HepG2 (cell line): ENCODE results near the gene ARID1A. TPM values are rescaled to one million over a fixed set of nuclear protein-coding genes. Genes with fewer than 3 reads are reported as not detected.
A peak's percentile ranks its signal among the peaks of the same experiment; 100 is the strongest.

ENCODE experiments used
- ARNT ChIP-seq: fragments of 450-650 bp; IDR thresholded peaks from 2 replicates; pipeline ENCODE4 v1.6.1; 2017
- BHLHE40 ChIP-seq: IDR thresholded peaks from 2 replicates; pipeline ENCODE4 v1.6.1; 2011; ENCODE audit warnings: low read length, improper control_type of control experiment
- HNRNPL ChIP-seq: fragments of 200-400 bp; formaldehyde crosslinking; IDR thresholded peaks from 2 replicates; pipeline ENCODE4 v1.6.1; 2017; ENCODE audit warnings: mild to moderate bottlenecking, low read depth, low read length
- KDM1A ChIP-seq: IDR thresholded peaks from 2 replicates; pipeline ENCODE4 v1.6.1; 2016; ENCODE audit warnings: missing compliant biosample characterization
- KLF9 ChIP-seq: IDR thresholded peaks from 2 replicates; pipeline ENCODE4 v1.6.1; 2016; ENCODE audit warnings: low read depth
- ONECUT2 ChIP-seq: sonication (generic); formaldehyde crosslinking; IDR thresholded peaks from 2 replicates; pipeline ENCODE4 v1.4.0; 2020; ENCODE audit warnings: missing genetic modification reagents
- PAF1 ChIP-seq: IDR thresholded peaks from 2 replicates; pipeline ENCODE4 v1.6.1; 2016; ENCODE audit warnings: missing genetic modification reagents, missing compliant biosample characterization
- PHF20 ChIP-seq: sonication (generic); formaldehyde crosslinking; IDR thresholded peaks from 2 replicates; pipeline ENCODE4 v1.5.0; 2020; ENCODE audit warnings: mild to moderate bottlenecking, missing genetic modification reagents
- PTBP1 ChIP-seq: fragments of 200-400 bp; formaldehyde crosslinking; IDR thresholded peaks from 2 replicates; pipeline ENCODE4 v1.6.1; 2018; ENCODE audit warnings: low read length, low read depth; ENCODE audit not compliant: poor library complexity, severe bottlenecking
- RBM22 ChIP-seq: fragments of 200-400 bp; formaldehyde crosslinking; optimal IDR thresholded peaks from 2 replicates; pipeline ENCODE3; 2017; ENCODE audit warnings: mild to moderate bottlenecking, low read length, moderate library complexity
- SMYD3 ChIP-seq: sonication (generic); formaldehyde crosslinking; IDR thresholded peaks from 2 replicates; pipeline ENCODE4 v1.8.1; 2023; ENCODE audit warnings: mild to moderate bottlenecking, missing genetic modification reagents
- SP4 ChIP-seq: sonication (generic); formaldehyde crosslinking; IDR thresholded peaks from 2 replicates; pipeline ENCODE4 v1.8.1; 2023; ENCODE audit warnings: mild to moderate bottlenecking, missing genetic modification reagents
- STAG1 ChIP-seq: sonication (generic); formaldehyde crosslinking; IDR thresholded peaks from 2 replicates; pipeline ENCODE4 v1.4.0; 2020; ENCODE audit warnings: missing genetic modification reagents
- TGIF2 ChIP-seq: IDR thresholded peaks from 2 replicates; pipeline ENCODE4 v1.6.1; 2016; ENCODE audit warnings: control low read depth, missing compliant biosample characterization
- TRIM24 ChIP-seq: sonication (generic); formaldehyde crosslinking; IDR thresholded peaks from 2 replicates; pipeline ENCODE4 v1.8.0; 2022; ENCODE audit warnings: mild to moderate bottlenecking, missing genetic modification reagents
- ZFP62 ChIP-seq: sonication (generic); formaldehyde crosslinking; IDR thresholded peaks from 2 replicates; pipeline ENCODE4 v1.4.0; 2020; ENCODE audit warnings: missing genetic modification reagents
- ZNF34 ChIP-seq: sonication (generic); formaldehyde crosslinking; IDR thresholded peaks from 2 replicates; pipeline ENCODE4 v1.4.0; 2020; ENCODE audit warnings: mild to moderate bottlenecking, missing genetic modification reagents, borderline replicate concordance
- ZNF432 ChIP-seq: sonication (generic); formaldehyde crosslinking; IDR thresholded peaks from 2 replicates; pipeline ENCODE4 v1.5.0; 2020; ENCODE audit warnings: missing genetic modification reagents, mild to moderate bottlenecking, borderline replicate concordance
- ZSCAN21 ChIP-seq: sonication (generic); formaldehyde crosslinking; IDR thresholded peaks from 2 replicates; pipeline ENCODE4 v1.8.0; 2022; ENCODE audit warnings: mild to moderate bottlenecking, missing genetic modification reagents, moderate library complexity, borderline replicate concordance
- polyA plus RNA-seq, 8 experiments: library from polyadenylated mRNA; depleted of rRNA in 3 of 8; stranded (reverse) in 7 of 8; unstranded in 1 of 8; fragments of >200 nt; fragmentation: Illumina TruSeq in 4 of 8; extraction: Trizol in 4 of 8; gene quantifications; 2 replicates each; pipeline versions ENCODE4 v1.2.1 to v1.2.3, GENCODE V29; 2011 to 2016; ENCODE audit warnings: low read depth in 4 of 8, missing spikeins in 1 of 8, mixed read lengths in 1 of 8; ENCODE audit not compliant: insufficient read depth in 1 of 8
- total RNA-seq, 5 experiments: library from RNA; depleted of rRNA; stranded (reverse); fragments of >200 nt; fragmentation: Illumina TruSeq; extraction: Trizol; gene quantifications; 2 replicates each; pipeline ENCODE4 v1.2.3, GENCODE V29; 2016; ENCODE audit warnings: low read depth in 1 of 5
- TF ChIP-seq, protein P1 (sequence below): sonication (generic); formaldehyde crosslinking; IDR thresholded peaks from 2 replicates; pipeline ENCODE4 v1.8.1; 2023; ENCODE audit warnings: mild to moderate bottlenecking, inconsistent platforms, moderate library complexity, missing genetic modification reagents, borderline replicate concordance
- TF ChIP-seq, protein P2 (sequence below): sonication (generic); formaldehyde crosslinking; conservative IDR thresholded peaks from 2 replicates; pipeline ENCODE4 v1.8.0; 2022; ENCODE audit warnings: missing genetic modification reagents
- TF ChIP-seq, protein P3 (sequence below): sonication (generic); formaldehyde crosslinking; IDR thresholded peaks from 2 replicates; pipeline ENCODE4 v1.4.0; 2020; ENCODE audit warnings: missing genetic modification reagents
- TF ChIP-seq, protein P4 (sequence below): IDR thresholded peaks from 2 replicates; pipeline ENCODE4 v1.6.1; 2012; ENCODE audit warnings: inconsistent platforms
- TF ChIP-seq, protein P5 (sequence below): sonication (generic); formaldehyde crosslinking; conservative IDR thresholded peaks from 2 replicates; pipeline ENCODE4 v1.4.0; 2020; ENCODE audit warnings: missing genetic modification reagents

The ARID1A gene
- total and polyA plus RNA-seq, 2 of the 13 experiments (the other 11 are each of a cell fraction or from before 2014, with no cell fraction given), result 11.9 to 15.9 TPM

DNA sequence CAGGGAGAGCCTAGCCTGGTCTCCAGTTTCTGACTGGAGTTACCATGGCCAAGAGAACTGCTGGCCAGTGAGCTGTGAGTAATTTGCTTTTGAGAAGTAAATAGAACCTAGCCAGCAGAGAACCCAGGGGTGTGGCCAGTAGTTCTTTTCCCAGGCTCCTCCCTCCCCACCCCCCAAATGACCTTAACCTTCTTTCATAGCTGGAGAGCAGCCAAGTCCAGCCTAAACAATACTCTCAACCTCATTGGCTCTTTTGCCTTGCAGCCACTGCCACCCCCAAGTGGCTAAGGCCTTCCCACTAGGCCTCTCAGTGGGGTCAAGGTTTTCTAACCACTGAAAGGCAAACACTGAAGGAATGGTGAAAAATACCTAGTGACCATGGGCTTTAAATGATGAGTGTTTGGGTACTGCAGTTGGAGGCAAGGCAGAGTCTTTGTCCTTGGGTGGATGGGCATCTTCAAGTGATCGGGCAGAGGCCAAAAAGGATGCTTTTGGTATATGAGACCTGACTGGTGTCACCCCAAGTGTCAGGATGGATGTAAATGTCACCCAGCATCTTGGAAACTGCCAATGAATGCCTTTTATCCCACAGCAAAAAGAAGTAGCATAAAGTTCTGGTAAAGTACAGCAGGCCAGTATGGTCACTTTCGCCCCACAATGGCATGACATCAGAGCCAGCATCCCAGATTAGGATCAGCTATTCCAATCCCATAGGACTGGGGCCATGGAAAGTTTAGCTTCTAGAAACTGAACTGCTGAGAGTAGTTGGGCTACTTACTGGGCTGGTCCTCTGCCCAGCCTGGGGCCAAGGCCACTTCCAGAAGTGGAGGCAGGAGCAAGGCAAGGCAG lies 88.4 kb downstream of the ARID1A start (continued):
- TF ChIP-seq ZNF432 (CRISPR knock-in tag) (no peak), HNRNPL (no peak), RBM22 (peak; percentile 73), PTBP1 (no peak), KLF9 (CRISPR knock-in tag) (no peak), TGIF2 (CRISPR knock-in tag) (no peak), ZSCAN21 (CRISPR knock-in tag) (0 out of 2 replicates have a peak, but pooled peaks have one; percentile 64), ARNT (no peak), ONECUT2 (no peak), BHLHE40 (no peak), SMYD3 (CRISPR knock-in tag) (no peak), ZFP62 (CRISPR knock-in tag) (no peak), TRIM24 (no peak), ZNF34 (no peak), PAF1 (no peak), STAG1 (CRISPR knock-in tag) (peak; percentile 13; the same call in 1 of the 2 replicates), PHF20 (CRISPR knock-in tag) (no peak; the same call in 1 of the 2 replicates), KDM1A (CRISPR knock-in tag) (peak; percentile 41; the same call in 1 of the 2 replicates), SP4 (CRISPR knock-in tag) (peak; percentile 58; the same call in 1 of the 2 replicates)
- TF ChIP-seq, protein P1, sequence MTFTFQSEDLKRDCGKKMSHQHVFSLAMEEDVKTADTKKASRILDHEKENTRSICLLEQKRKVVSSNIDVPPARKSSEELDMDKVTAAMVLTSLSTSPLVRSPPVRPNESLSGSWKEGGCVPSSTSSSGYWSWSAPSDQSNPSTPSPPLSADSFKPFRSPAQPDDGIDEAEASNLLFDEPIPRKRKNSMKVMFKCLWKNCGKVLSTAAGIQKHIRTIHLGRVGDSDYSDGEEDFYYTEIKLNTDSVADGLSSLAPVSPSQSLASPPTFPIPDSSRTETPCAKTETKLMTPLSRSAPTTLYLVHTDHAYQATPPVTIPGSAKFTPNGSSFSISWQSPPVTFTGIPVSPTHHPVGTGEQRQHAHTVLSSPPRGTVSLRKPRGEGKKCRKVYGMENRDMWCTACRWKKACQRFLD (CRISPR knock-in tag), result no peak
- TF ChIP-seq, protein P2, sequence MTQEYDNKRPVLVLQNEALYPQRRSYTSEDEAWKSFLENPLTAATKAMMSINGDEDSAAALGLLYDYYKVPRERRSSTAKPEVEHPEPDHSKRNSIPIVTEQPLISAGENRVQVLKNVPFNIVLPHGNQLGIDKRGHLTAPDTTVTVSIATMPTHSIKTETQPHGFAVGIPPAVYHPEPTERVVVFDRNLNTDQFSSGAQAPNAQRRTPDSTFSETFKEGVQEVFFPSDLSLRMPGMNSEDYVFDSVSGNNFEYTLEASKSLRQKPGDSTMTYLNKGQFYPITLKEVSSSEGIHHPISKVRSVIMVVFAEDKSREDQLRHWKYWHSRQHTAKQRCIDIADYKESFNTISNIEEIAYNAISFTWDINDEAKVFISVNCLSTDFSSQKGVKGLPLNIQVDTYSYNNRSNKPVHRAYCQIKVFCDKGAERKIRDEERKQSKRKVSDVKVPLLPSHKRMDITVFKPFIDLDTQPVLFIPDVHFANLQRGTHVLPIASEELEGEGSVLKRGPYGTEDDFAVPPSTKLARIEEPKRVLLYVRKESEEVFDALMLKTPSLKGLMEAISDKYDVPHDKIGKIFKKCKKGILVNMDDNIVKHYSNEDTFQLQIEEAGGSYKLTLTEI (CRISPR knock-in tag), result no peak
- TF ChIP-seq, protein P3, sequence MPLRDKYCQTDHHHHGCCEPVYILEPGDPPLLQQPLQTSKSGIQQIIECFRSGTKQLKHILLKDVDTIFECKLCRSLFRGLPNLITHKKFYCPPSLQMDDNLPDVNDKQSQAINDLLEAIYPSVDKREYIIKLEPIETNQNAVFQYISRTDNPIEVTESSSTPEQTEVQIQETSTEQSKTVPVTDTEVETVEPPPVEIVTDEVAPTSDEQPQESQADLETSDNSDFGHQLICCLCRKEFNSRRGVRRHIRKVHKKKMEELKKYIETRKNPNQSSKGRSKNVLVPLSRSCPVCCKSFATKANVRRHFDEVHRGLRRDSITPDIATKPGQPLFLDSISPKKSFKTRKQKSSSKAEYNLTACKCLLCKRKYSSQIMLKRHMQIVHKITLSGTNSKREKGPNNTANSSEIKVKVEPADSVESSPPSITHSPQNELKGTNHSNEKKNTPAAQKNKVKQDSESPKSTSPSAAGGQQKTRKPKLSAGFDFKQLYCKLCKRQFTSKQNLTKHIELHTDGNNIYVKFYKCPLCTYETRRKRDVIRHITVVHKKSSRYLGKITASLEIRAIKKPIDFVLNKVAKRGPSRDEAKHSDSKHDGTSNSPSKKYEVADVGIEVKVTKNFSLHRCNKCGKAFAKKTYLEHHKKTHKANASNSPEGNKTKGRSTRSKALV (CRISPR knock-in tag), result no peak
- TF ChIP-seq, protein P4, sequence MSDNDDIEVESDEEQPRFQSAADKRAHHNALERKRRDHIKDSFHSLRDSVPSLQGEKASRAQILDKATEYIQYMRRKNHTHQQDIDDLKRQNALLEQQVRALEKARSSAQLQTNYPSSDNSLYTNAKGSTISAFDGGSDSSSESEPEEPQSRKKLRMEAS, result peak; percentile 46; the same call in 1 of the 2 replicates
- TF ChIP-seq, protein P5, sequence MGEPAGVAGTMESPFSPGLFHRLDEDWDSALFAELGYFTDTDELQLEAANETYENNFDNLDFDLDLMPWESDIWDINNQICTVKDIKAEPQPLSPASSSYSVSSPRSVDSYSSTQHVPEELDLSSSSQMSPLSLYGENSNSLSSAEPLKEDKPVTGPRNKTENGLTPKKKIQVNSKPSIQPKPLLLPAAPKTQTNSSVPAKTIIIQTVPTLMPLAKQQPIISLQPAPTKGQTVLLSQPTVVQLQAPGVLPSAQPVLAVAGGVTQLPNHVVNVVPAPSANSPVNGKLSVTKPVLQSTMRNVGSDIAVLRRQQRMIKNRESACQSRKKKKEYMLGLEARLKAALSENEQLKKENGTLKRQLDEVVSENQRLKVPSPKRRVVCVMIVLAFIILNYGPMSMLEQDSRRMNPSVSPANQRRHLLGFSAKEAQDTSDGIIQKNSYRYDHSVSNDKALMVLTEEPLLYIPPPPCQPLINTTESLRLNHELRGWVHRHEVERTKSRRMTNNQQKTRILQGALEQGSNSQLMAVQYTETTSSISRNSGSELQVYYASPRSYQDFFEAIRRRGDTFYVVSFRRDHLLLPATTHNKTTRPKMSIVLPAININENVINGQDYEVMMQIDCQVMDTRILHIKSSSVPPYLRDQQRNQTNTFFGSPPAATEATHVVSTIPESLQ (CRISPR knock-in tag), result no peak
